NCI-H774 (cell line): ENCODE measurements around the gene ALG10B.

Experiments used
- DNase-seq: peaks from one replicate; lab custom pipeline; 2025; lab: John Stamatoyannopoulos, UW

Gene ALG10B

GRCh38 chr12:38374751-38375150, 58.2 kb downstream of the ALG10B start:
- DNase-seq = no peak
